Measurements from ENCODE around the gene BICD2. TPM values are rescaled to one million over a fixed set of nuclear protein-coding genes. Genes with fewer than 3 reads are reported as not detected.

BICD2 gene
- total RNA-seq, 1 experiment from 2014 or later = 34.3 TPM

- H3K4me3 ChIP-seq (ENCODE audit: insufficient read depth, low read depth, low read length) = peak overlapping the region; percentile 95
- H3K36me3 ChIP-seq (replicated peaks; ENCODE audit: control insufficient read depth, insufficient read depth, low read length) = peaks cover 2% of the 10 kb centered on the region
- no peaks in the 10 kb centered on the region for H3K27me3 ChIP-seq (ENCODE audit: control insufficient read depth, insufficient read depth, low read length)
- peak; percentile 79 for DNase-seq
Measured at GRCh38 chr9:92669527-92669889, 95.1 kb downstream of the BICD2 start.

DNA sequence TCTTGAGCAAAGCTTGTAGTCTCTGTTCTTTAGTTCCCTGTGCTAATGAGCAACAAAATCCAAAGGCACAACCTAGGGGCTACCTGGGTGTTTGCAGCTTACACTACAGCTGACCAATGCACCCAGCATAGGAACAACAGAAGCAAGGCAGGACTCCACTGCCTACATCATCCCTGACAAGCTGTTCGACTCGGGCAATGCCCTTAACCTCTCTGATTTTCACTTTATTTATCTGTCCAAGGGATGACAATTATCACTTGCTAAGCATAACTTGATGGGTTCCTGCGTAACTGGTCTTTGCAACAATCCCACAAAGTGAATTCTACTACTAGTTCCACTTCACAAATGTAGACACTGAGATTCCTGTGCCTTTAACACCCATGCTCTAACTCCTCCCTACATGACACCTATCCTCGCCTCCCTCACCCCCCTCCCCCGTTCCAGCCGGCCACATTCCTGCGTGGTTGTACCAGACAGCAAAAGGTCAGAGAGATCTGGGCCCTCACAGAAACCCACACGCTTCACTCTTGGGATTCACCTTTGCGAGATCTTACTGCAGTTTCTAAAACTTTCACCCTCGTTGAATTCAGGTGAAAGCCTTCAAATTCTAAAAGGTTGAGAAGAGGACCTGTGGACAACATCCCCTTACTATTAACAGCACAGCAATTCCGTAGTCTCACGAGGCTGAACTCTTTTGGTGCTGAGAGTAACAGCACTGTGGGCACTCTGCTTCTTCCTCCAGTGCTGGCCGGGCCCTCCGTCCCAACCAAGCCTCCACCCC lies 95.7 kb downstream of the BICD2 start:
- H3K4me3 ChIP-seq (ENCODE audit: insufficient read depth, low read depth, low read length) = peak overlapping the region; percentile 95
- peaks cover 2% of the 10 kb centered on the region for H3K36me3 ChIP-seq (replicated peaks; ENCODE audit: control insufficient read depth, insufficient read depth, low read length)
- no peaks in the 10 kb centered on the region for H3K27me3 ChIP-seq (ENCODE audit: control insufficient read depth, insufficient read depth, low read length)
- peak; percentile 68 for DNase-seq

DNA sequence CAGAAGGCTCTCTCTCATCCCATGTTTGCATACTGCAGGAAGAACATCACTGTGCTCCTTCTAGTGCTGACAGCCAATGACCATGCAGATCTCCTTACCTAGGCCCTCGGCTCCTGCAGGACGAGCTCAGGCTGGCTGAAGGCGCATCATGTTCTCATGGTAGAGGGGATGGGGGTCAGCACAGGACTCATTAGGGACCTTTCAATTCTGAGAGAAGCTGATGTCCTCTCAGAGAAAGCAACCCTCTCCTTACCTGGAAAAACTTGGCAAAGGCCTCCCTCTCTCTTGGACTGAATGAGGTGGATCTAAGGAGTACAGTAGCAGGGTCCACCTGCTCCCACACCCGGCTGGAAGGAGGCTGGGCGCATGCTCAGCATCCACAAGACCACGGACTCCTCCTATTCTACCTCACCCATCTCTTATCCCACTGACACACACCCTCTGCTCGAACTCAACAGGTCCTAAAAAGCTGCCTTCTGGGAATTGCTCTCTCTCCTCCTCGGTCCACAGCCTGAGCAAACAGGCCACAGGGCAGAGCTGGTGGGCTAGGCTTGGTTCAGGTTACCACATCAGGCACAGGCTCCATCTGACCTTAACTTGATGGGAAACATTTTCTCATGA lies 97.6 kb downstream of the BICD2 start:
- Histone ChIP-seq H3K36me3 (replicated peaks; ENCODE audit: control insufficient read depth, insufficient read depth, low read length) (peaks cover 2% of the 10 kb centered on the region), H3K4me3 (ENCODE audit: insufficient read depth, low read depth, low read length) (no peak overlapping the region), H3K27me3 (ENCODE audit: control insufficient read depth, insufficient read depth, low read length) (no peaks in the 10 kb centered on the region)
- DNase-seq = no peak

DNA sequence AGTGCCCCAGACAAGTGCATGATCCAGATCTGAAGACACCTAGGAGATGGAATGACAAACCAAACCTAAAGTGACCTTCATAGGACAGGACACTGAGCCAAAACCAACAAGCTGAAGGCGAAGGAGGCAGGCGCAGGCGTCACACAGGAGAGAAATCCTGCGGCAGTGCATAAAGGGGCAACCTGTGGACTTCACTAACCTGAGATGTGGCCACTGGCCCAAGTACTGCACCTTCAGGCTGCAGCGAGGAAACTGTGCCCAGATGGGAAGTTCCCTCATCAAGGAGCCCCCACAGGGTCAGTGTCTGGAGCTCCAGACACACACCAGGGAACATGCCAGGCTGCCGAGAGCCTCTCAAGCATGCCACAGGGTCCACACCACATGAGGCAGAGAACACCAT lies 98.4 kb downstream of the BICD2 start:
- DNase-seq = no peak
- H3K4me3 ChIP-seq (ENCODE audit: insufficient read depth, low read depth, low read length) = no peak overlapping the region
- H3K27me3 ChIP-seq (ENCODE audit: control insufficient read depth, insufficient read depth, low read length) = no peaks in the 10 kb centered on the region
- H3K36me3 ChIP-seq (replicated peaks; ENCODE audit: control insufficient read depth, insufficient read depth, low read length) = peaks cover 2% of the 10 kb centered on the region

DNA sequence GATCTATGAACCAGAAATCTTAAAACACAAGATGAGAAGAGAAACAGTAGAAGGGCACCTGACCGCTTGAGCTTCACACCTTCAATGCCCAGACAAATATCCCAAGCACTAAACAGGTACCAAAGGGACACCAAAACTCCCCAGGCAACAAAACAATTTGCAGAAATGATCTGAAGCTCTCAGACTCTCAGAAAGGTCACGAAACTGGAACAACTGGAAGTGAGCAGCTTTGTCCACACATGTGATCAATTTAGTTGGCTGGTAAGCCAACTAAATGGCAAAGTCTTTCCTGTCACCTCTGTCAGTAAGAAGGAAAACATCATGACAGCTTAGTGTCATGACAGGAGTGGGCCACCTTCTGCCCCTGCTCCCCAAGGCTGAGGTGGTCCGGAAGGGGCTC lies 98.8 kb downstream of the BICD2 start:
- no peak overlapping the region for H3K4me3 ChIP-seq (ENCODE audit: insufficient read depth, low read depth, low read length)
- peaks cover 2% of the 10 kb centered on the region for H3K36me3 ChIP-seq (replicated peaks; ENCODE audit: control insufficient read depth, insufficient read depth, low read length)
- DNase-seq = no peak
- H3K27me3 ChIP-seq (ENCODE audit: control insufficient read depth, insufficient read depth, low read length) = no peaks in the 10 kb centered on the region

- H3K27me3 ChIP-seq (ENCODE audit: control insufficient read depth, insufficient read depth, low read length) = no peaks in the 10 kb centered on the region
- peak; percentile 48 for DNase-seq
- no peak overlapping the region for H3K4me3 ChIP-seq (ENCODE audit: insufficient read depth, low read depth, low read length)
- H3K36me3 ChIP-seq (replicated peaks; ENCODE audit: control insufficient read depth, insufficient read depth, low read length) = peaks cover 2% of the 10 kb centered on the region
Measured at GRCh38 chr9:92664394-92665152, 100.1 kb downstream of the BICD2 start.

DNA sequence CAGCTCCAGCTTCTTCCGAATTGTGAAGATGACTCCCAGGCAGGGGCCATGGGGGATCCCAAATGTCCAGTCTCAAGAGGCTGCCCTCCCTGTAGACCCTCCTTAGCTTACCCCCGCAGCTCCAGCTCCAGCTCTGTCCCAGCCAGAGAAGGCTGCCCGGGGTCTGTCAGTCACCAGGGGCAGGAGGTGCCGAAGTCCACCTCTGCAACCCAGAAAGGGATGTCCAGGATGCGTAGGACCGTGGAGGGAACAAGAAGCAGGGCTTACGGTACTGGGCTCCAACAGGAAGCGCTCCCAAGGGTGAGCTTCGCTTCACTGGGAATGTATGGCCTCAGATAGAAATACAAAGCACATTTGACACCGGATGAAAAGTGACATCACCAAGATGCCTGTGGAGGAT lies 100.7 kb downstream of the BICD2 start:
- Histone ChIP-seq H3K27me3 (ENCODE audit: control insufficient read depth, insufficient read depth, low read length) (no peaks in the 10 kb centered on the region), H3K4me3 (ENCODE audit: insufficient read depth, low read depth, low read length) (no peak overlapping the region), H3K36me3 (replicated peaks; ENCODE audit: control insufficient read depth, insufficient read depth, low read length) (peaks cover 2% of the 10 kb centered on the region)
- no peak for DNase-seq

DNA sequence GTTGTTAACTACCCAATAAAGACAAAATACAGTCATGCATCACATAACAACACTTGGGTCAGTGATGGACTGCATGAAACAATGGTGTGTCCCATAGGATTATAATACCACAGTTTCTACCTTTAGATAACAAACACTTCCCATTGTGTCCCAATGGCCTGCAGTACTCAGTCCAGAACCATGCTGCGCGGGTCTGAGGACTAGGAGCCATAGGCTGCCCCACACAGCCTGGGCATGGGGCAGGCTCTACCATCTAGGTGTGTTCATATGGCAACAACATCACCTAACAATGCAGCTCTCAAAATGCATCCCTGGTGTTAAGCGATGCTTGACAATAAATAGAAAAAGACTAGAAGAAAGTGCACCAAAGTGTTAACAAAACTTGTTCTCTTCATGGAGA lies 101.5 kb downstream of the BICD2 start:
- DNase-seq = no peak

DNA sequence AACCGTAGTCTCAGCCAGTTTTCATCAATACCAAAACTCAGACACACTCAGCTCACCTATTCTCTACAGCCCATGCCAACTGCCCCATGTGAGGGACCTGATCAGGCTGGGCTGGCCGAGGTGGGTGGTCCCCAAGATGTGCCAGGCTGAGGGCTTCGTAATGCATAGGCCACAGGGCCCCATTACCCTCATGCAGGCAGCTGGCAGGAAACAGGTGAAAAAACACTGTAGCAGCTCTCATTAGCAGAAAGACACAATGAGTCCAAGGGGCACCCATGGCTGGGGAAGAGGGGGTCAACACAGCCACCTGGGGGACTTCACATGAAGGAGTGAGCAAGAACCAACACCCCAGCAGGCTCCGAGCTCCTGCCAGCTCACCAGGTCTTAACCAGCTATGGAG lies 102.9 kb downstream of the BICD2 start:
- Histone ChIP-seq H3K27me3 (ENCODE audit: control insufficient read depth, insufficient read depth, low read length) (no peaks in the 10 kb centered on the region), H3K4me3 (ENCODE audit: insufficient read depth, low read depth, low read length) (no peak overlapping the region), H3K36me3 (replicated peaks; ENCODE audit: control insufficient read depth, insufficient read depth, low read length) (peaks cover 1% of the 10 kb centered on the region)
- no peak for DNase-seq

More for the DNA sequence above, 101.5 kb downstream of the BICD2 start:
- peaks cover 3% of the 10 kb centered on the region for H3K36me3 ChIP-seq (replicated peaks; ENCODE audit: control insufficient read depth, insufficient read depth, low read length)
- no peaks in the 10 kb centered on the region for H3K27me3 ChIP-seq (ENCODE audit: control insufficient read depth, insufficient read depth, low read length)
- H3K4me3 ChIP-seq (ENCODE audit: insufficient read depth, low read depth, low read length) = no peak overlapping the region

Other genes with a start within 250 kb of the BICD2 start
- not detected in 2 replicates for gene ECM2, start 228.8 kb downstream of the BICD2 start, total RNA-seq (2014; rRNA removed; shearing (Covaris generic))
- gene IPPK, start 94.7 kb downstream of the BICD2 start, total RNA-seq (2014; rRNA removed; shearing (Covaris generic)) = 10.6 and 12.5 TPM in 2 replicates
- gene ZNF484, start 113.2 kb upstream of the BICD2 start, total RNA-seq (2014; rRNA removed; shearing (Covaris generic)) = 10.6 and 19.0 TPM in 2 replicates
- 1.3 and 2.4 TPM in 2 replicates for gene FGD3, start 182.7 kb upstream of the BICD2 start, total RNA-seq (2014; rRNA removed; shearing (Covaris generic))